ENCODE data around the gene PCDHGB1. TPM values are rescaled to one million over a fixed set of nuclear protein-coding genes. Genes with fewer than 3 reads are reported as not detected.

PCDHGB1 gene
- total RNA-seq, 1 experiment from 2014 or later = 0.15 TPM

- no peak for TF ChIP-seq RAD21 (IDR thresholded peaks at IDR 0.05; ENCODE audit: low read depth)
- TF ChIP-seq CBX3 (IDR thresholded peaks at IDR 0.05; ENCODE audit: low read depth) = no peak
- TF ChIP-seq EGR1 (IDR thresholded peaks at IDR 0.05; ENCODE audit: low read depth) = no peak
- TF ChIP-seq SIN3A (IDR thresholded peaks at IDR 0.05; ENCODE audit: low read depth) = no peak
- TF ChIP-seq SP1 (IDR thresholded peaks at IDR 0.05; ENCODE audit: low read depth) = no peak
- TF ChIP-seq ZNF274 (IDR thresholded peaks at IDR 0.05; ENCODE audit: low read depth, low read length) = no peak
- TF ChIP-seq YY1 (IDR thresholded peaks at IDR 0.05; ENCODE audit: extremely low read depth, insufficient replicate concordance, low read depth, low read length) = no peak
- TF ChIP-seq EZH2phosphoT487 (IDR thresholded peaks at IDR 0.05; ENCODE audit: borderline replicate concordance) = no peak
- TF ChIP-seq CEBPB (IDR thresholded peaks at IDR 0.05; ENCODE audit: low read depth) = no peak
- TF ChIP-seq ATF3 (IDR thresholded peaks at IDR 0.05) = no peak
- TF ChIP-seq ZFX (IDR thresholded peaks at IDR 0.05) = no peak
- no peak for TF ChIP-seq MAX (IDR thresholded peaks at IDR 0.05)
- TF ChIP-seq JUND (IDR thresholded peaks at IDR 0.05) = no peak
- no peak for TF ChIP-seq REST (IDR thresholded peaks at IDR 0.05; ENCODE audit: low read depth)
- no peak for TF ChIP-seq POLR2AphosphoS5 (IDR thresholded peaks at IDR 0.05; ENCODE audit: low read depth, low read length)
- TF ChIP-seq SRF (IDR thresholded peaks at IDR 0.05; ENCODE audit: low read depth) = no peak
- TF ChIP-seq ZBTB33 (IDR thresholded peaks at IDR 0.05; ENCODE audit: extremely low read depth, insufficient replicate concordance, low read length) = no peak
- no peak for TF ChIP-seq FOSL1 (IDR thresholded peaks at IDR 0.05; ENCODE audit: low read depth)
- Histone ChIP-seq H3K9me2 (ENCODE audit: insufficient read depth) (no peaks in the 10 kb centered on the region), H3K4me1 (ENCODE audit: control insufficient read depth in 1 of 2, insufficient read depth in 2 of 2, low read length in 2 of 2) (no peaks in the 10 kb centered on the region), H3K36me3 (ENCODE audit: control insufficient read depth in 1 of 2, insufficient read depth in 2 of 2, low read length in 2 of 2) (no peaks in the 10 kb centered on the region), H3K4me2 (ENCODE audit: low read length) (no peak within 1 kb of the TSS), H2AFZ (ENCODE audit: low read depth, low read length, poor library complexity, severe bottlenecking) (no peak within 1 kb of the TSS), H3K27me3 (ENCODE audit: insufficient read depth, low read length) (no peaks in the 10 kb centered on the region), H3K9ac (ENCODE audit: low read length) (no peak within 1 kb of the TSS), H4K20me1 (ENCODE audit: insufficient read depth) (no peaks in the 10 kb centered on the region), H3K9me3 (ENCODE audit: control insufficient read depth in 1 of 2, insufficient read depth in 1 of 2, low read depth in 1 of 2, low read length in 2 of 2) (peaks cover 0 to 11% of the 10 kb centered on the region in 2 experiments; a peak in 1 of 4 replicates), H3K27ac (ENCODE audit: low read depth, low read length) (no peak within 1 kb of the TSS), H3K4me3 (replicated peaks in 1 of 2; ENCODE audit: low read depth in 1 of 2, low read length in 2 of 2) (no peak within 1 kb of the TSS), H3K79me2 (ENCODE audit: insufficient read depth, low read length) (no peaks in the 10 kb centered on the region)
- no TSS peak for BruUV-seq (replicated peaks)
- intact Hi-C loops (cut with micrococcal nuclease) = no loop called here
- DNase-seq (ENCODE audit: low read depth, low spot score) (no peak), ATAC-seq (no peak)
- ChIA-PET POLR2A (no interaction called here), RAD21 (ENCODE audit: low non-redundant PET in 1 of 2, low total read pairs in 2 of 2, uncharacterized antibody in 2 of 2, unreplicated experiment in 2 of 2) (no interaction called here), CTCF (no interaction called here)
These were observed 46.1 kb upstream of the PCDHGB1 start, which contains the start of gene SLC25A2 for GRCh38 chr5:141303756-141304155. TSS of gene SLC25A2 (minus strand) at chr5:141304049. CDS start at chr5:141303865, 184 bp downstream.
